IPS-20b (cell line): ENCODE measurements around the gene PIK3IP1.
"Not testable (repeated sequence)": the region's sequence is repeated elsewhere in the genome, so short reads cannot be mapped to it uniquely, and the experiment has no call there.

Experiments used
- H3K27ac ChIP-seq: one replicate; pipeline ENCODE4 v1.5.1; 2013; ENCODE audit warnings: low read length
- H3K27me3 ChIP-seq: 2 replicates; pipeline ENCODE4 v1.6.1; 2013; ENCODE audit warnings: mild to moderate bottlenecking, low read length, inconsistent platforms; ENCODE audit not compliant: insufficient read depth
- H3K36me3 ChIP-seq: 2 replicates; pipeline ENCODE4 v1.6.1; 2013; ENCODE audit warnings: low read depth, mild to moderate bottlenecking, inconsistent platforms, low read length, moderate library complexity; ENCODE audit not compliant: insufficient read depth
- H3K4me1 ChIP-seq: 2 replicates; pipeline ENCODE4 v1.6.1; 2013; ENCODE audit warnings: mild to moderate bottlenecking, control low read depth, inconsistent platforms, low read length, moderate library complexity; ENCODE audit not compliant: insufficient read depth
- H3K4me3 ChIP-seq: 2 replicates; pipeline ENCODE4 v1.5.1; 2013; ENCODE audit warnings: mild to moderate bottlenecking, low read length, inconsistent platforms
- H3K9ac ChIP-seq: 2 replicates; pipeline ENCODE4 v1.6.1; 2013; ENCODE audit warnings: low read depth, mild to moderate bottlenecking, inconsistent platforms, low read length, moderate library complexity
- H3K9me3 ChIP-seq: 2 replicates; pipeline ENCODE4 v1.6.1; 2013; ENCODE audit warnings: mild to moderate bottlenecking, low read depth, low read length, inconsistent platforms; ENCODE audit not compliant: insufficient read depth

PIK3IP1 gene

DNA sequence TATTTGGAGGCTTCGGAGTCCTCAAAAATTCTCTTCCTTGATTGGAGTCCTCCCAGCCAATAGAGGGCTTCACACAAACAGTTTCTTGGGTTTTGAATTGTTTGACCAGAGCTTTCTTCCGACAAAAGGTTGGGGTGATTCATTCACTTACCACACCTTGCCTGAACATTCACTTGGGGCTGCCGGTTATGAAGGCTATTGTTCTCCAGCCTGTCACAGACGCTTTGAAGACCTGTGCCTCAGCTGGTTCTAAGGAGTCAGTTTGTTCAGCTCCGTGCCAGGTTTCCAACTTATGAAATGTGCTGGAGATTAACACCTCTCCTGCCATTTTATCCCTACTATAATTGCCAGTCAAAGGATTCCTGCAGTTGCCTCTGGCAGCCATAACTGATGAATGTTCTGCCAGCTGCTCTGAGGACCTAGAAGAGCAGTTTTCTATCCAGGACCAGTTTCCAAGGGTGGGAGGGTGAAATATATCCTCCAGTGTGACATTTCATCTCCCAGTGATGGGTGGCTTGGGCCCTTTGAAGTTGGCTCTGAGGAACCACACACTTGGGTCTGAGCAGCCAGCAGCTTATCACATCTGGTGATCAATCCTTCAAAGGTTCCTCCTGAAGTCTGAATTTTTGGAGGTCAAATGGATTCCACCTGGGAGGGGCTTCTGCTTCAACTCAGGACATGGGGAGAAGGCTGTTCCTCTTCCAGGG lies 48.8 kb downstream of the PIK3IP1 start:
- Histone ChIP-seq H3K27me3 (no peaks in the 10 kb centered on the region), H3K9ac (no peak overlapping the region), H3K27ac (no peak overlapping the region), H3K9me3 (no peaks in the 10 kb centered on the region), H3K4me1 (peaks cover 30% of the 10 kb centered on the region), H3K36me3 (peaks cover 13% of the 10 kb centered on the region; the same call in 1 of the 2 replicates), H3K4me3 (no peak overlapping the region)

DNA sequence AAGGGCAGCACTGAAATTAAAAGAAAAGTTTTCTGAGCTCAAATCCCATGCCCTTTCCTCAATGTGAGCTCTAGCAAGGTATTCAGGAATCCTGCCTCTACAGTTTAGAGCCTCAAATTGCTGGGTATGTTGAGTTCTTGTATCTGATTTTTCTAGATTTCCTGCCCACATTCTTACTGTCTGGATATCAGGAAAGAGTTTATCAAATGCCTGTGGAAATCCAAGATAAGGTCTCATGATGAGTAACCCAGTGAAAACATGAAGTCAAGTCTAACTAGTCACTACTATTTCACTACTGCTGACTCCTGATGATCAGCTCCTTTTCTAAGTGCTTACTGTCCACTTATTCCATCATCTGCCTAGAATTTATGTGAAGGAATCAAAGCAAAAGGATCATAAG lies 50.4 kb downstream of the PIK3IP1 start:
- Histone ChIP-seq H3K9me3 (no peaks in the 10 kb centered on the region), H3K27me3 (no peaks in the 10 kb centered on the region), H3K4me1 (peaks cover 17% of the 10 kb centered on the region), H3K27ac (no peak overlapping the region), H3K9ac (no peak overlapping the region), H3K36me3 (peaks cover 13% of the 10 kb centered on the region; the same call in 1 of the 2 replicates), H3K4me3 (no peak overlapping the region)

DNA sequence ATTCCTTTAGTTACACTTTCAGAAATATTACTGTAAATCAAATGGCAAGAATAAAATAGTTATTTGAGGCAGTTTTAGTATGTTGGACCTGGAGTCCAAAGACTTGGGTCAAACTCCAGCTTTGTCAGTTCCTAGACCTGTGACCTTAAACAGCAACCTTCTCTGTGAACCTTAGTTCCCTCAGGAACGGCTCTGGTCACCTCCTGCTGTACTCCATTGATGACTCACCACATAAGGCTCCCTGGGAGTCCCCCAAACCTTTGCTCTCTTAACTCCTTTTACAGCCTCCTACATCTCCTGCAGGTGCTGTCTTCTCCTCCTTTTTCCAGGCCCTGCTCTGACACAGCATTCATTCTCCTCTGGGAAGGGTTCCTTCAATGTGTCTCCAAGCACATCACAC lies 51.1 kb downstream of the PIK3IP1 start:
- peaks cover 13% of the 10 kb centered on the region; the same call in 1 of the 2 replicates for H3K36me3 ChIP-seq
- no peaks in the 10 kb centered on the region for H3K27me3 ChIP-seq
- H3K27ac ChIP-seq = no peak overlapping the region
- H3K9me3 ChIP-seq = no peaks in the 10 kb centered on the region
- no peak overlapping the region for H3K4me3 ChIP-seq
- peaks cover 17% of the 10 kb centered on the region for H3K4me1 ChIP-seq
- H3K9ac ChIP-seq = no peak overlapping the region

DNA sequence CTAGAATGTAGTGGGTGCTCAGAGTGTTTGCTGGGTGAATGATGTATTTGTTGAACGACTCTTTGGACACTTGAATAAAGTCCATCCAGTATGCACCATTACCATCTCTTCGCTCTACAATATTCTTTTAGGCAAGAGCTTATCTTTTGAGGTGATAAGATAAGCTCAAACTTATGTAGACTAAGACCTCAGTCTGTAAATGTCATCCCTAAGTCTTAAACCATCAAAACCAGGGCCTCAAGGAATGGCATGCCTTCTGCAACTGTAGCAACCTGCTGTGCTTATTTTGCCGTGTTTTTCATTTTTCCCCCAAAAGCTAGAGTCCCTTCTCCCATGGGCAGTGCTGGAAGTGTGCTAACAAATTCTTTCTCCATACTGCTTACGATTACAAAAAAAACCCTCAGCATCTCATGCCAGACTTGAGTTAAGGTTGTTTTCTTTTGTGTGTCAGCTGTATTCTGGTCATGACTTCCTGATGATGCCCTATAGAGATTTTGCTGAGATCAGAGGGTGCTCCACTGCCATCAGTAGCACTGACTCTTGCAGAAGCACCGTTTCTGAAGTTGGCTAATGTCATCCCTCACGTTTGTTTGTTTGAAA lies 52.4 kb downstream of the PIK3IP1 start:
- Histone ChIP-seq H3K4me1 (peaks cover 17% of the 10 kb centered on the region), H3K36me3 (peaks cover 16% of the 10 kb centered on the region), H3K27ac (no peak overlapping the region), H3K9ac (no peak overlapping the region), H3K27me3 (no peaks in the 10 kb centered on the region), H3K4me3 (no peak overlapping the region), H3K9me3 (no peaks in the 10 kb centered on the region)

DNA sequence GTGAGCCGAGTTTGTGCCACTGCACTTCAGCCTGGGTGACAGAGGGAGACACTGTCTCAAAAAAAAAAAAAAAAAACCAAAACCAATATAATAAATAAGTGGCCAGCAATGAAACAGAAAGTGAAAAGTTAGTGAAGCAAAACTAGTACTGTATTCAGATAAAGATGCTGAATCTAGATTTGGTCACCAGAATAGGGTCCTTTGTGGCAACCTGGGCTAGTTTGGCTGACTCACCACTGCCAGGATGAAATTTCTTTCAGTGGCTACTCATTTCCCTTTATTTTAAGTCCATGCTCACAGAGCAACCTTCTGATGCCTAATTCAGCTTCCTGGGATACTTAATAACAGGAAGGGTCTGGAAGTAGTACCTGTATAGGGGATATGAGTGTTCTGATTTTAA lies 54.2 kb downstream of the PIK3IP1 start:
- Histone ChIP-seq H3K9ac (no peak overlapping the region), H3K4me1 (peaks cover 5% of the 10 kb centered on the region; the same call in 1 of the 2 replicates), H3K4me3 (no peak overlapping the region), H3K36me3 (peaks cover 22% of the 10 kb centered on the region), H3K27me3 (no peaks in the 10 kb centered on the region), H3K9me3 (no peaks in the 10 kb centered on the region), H3K27ac (no peak overlapping the region)

DNA sequence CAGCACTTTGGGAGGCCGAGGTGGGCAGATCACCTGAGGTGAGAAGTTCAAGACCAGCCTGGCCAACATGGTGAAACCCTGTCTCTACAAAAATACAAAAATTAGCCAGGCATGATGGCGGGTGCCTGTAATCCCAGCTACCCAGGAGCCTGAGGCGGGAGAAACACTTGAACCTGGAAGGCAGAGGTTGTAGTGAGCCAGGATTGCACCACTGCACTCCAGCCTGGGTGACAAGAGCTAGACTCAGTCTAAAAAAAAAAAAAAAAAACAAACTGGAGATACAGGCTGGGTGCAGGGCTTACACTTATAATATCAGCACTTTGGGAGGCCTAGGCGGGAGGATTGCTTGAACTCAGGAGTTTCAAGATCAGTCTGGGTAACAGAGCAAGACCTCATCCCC lies 56.2 kb downstream of the PIK3IP1 start:
- not testable (repeated sequence) for H3K27me3 ChIP-seq, H3K27ac ChIP-seq, H3K4me1 ChIP-seq, H3K9ac ChIP-seq, H3K4me3 ChIP-seq, H3K9me3 ChIP-seq
- peaks cover 27% of the 10 kb centered on the region for H3K36me3 ChIP-seq

DNA sequence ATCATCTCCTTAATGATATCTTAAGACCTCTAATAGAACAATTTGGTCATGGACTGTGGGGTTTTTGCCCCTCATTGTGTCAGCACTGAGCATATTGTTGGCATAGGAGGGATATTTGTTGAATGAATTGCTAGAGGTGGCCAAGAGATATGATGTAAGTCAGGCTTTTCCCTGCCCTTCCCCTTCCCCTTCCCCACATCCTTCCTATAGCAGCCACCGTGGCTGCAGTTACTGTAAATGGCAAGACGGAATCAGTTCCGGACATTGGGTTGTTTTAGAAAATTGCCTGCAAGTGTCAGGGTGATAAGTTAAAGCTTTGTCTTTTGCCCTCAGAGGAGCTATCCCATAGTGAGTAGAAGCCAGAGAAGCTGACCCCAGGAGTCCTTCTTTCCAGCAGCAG lies 57.2 kb downstream of the PIK3IP1 start:
- Histone ChIP-seq H3K4me1 (no peaks in the 10 kb centered on the region), H3K27me3 (no peaks in the 10 kb centered on the region), H3K27ac (no peak overlapping the region), H3K9ac (no peak overlapping the region), H3K36me3 (peaks cover 30% of the 10 kb centered on the region), H3K4me3 (no peak overlapping the region), H3K9me3 (no peaks in the 10 kb centered on the region)

DNA sequence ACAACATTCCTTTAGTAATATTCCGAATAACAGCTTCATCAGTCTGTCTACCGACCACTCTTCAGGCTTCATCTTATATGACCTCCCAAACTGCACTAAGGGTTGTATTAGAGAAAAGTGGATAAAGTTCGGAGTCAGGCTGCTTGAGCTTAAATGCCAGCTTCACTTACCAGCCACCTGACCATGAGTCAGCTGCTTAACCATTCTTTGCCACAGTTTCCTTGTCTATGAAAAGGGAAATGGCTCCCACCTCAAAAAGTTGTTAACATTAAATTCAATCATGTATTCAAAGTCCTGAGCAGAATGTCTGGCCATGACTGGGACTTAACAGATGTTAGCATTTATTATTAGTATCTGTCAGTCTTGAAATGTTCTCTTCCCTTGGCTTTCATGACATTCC lies 59.3 kb downstream of the PIK3IP1 start:
- Histone ChIP-seq H3K4me3 (no peak overlapping the region), H3K27me3 (no peaks in the 10 kb centered on the region), H3K4me1 (0 out of 2 replicates have a peak, but pooled peaks cover 6% of the 10 kb centered on the region), H3K36me3 (peaks cover 41% of the 10 kb centered on the region), H3K9me3 (no peaks in the 10 kb centered on the region), H3K9ac (no peak overlapping the region), H3K27ac (no peak overlapping the region)
